ENCODE data around the gene STOM. TPM values are rescaled to one million over a fixed set of nuclear protein-coding genes. Genes with fewer than 3 reads are reported as not detected.

STOM gene
- total RNA-seq, 4 donors from 2014 or later: 418 to 728 (median 480) TPM

DNA sequence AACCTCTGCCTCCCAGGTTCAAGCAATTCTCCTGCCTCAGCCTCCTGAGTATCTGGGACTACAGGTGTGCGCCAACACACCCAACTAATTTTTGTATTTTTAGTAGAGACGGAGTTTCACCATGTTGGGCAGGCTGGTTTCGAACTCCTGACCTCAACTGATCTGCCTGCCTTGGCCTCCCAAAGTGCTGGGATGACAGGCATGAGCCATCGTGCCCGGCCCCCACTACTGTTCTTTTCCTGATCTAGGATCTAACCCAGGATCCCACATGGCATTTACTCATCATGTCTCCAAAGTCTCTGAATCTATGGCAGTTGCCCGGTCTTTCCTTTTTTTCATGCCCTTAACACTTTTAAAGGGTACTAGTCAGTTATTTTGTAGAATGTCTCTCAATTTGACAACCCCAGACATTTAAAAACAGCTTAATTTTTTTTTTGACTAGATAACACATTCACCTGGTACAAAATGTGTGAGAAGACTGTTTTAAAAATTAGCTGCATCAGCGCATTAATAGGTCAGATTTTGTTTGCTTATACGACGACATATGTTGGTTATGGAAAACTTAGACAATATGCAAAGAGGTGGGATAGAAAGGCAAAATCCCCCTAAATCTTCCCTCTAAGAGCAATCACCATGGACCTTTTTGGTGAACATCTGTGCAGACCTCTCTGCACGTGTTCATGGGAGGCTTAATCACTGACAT, 46.5 kb downstream of the STOM start:
- TF ChIP-seq, protein P1, sequence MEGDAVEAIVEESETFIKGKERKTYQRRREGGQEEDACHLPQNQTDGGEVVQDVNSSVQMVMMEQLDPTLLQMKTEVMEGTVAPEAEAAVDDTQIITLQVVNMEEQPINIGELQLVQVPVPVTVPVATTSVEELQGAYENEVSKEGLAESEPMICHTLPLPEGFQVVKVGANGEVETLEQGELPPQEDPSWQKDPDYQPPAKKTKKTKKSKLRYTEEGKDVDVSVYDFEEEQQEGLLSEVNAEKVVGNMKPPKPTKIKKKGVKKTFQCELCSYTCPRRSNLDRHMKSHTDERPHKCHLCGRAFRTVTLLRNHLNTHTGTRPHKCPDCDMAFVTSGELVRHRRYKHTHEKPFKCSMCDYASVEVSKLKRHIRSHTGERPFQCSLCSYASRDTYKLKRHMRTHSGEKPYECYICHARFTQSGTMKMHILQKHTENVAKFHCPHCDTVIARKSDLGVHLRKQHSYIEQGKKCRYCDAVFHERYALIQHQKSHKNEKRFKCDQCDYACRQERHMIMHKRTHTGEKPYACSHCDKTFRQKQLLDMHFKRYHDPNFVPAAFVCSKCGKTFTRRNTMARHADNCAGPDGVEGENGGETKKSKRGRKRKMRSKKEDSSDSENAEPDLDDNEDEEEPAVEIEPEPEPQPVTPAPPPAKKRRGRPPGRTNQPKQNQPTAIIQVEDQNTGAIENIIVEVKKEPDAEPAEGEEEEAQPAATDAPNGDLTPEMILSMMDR (IDR thresholded peaks at IDR 0.05; ENCODE audit: low read depth): no peak

DNA sequence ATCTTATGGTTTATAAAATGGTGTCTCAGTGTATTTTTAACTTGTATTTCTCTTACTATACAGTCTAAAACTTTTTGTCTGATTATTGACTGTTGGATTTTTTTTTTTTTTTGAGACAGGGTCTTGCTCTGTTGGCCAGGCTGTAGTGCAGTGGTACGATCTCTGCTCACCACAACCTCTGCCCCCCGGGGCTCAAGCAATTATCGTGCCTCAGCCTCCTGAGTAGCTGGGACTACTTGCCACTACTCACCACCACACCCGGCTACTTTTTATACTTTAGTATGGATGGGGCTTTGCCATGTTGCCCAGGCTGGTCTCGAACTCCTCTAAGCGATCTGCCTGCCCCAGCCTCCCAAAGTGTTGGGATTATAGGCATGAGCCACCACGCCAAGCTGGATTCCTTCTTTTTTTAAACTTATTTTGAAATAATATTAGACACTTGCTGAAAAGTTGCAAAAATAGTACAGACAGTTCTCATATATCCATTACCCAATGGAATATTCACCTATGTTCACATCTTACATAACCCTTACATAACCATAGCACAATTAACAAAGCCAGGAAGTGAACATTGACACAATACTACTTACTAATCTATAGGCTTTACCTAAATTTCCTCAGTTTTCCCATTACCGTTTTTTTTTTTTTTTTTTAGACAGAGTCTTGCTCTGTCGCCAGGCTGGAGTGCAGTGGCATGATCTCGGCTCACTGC, 47.2 kb downstream of the STOM start:
- TF ChIP-seq, protein P1 (IDR thresholded peaks at IDR 0.05; ENCODE audit: low read depth): no peak

DNA sequence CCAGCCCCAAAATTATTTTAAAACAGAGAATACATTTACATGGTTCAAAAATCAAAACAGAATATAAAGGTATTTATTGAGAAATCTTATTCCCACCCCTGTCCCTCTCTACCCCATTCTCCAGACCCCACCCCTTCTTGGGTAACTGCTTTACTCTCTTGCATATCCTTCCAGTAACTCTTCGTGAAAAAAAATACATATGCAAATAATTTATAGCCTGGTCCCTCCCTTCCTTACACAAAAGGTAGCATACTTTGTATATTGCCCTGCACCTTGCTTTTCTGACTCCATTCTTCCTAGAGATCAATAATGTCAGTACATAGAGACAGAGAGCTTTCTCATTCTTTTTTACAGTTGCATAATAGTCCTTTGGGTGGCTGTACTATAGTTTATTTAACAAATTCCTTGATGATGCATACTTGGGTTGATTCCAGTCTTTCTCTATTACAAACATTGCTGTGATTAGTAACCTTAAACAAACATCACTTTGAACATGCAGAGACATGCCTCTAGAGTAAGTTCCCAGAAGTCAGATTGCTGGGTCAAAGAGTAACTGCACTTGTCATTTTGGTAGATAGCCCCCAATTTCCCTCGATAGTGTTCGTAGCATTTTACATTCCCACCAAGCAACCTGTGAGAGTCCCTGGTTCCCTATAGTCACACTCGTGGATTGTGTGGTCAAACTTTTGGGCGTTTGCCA, 47.9 kb downstream of the STOM start:
- TF ChIP-seq, protein P1 (IDR thresholded peaks at IDR 0.05; ENCODE audit: low read depth): no peak

DNA sequence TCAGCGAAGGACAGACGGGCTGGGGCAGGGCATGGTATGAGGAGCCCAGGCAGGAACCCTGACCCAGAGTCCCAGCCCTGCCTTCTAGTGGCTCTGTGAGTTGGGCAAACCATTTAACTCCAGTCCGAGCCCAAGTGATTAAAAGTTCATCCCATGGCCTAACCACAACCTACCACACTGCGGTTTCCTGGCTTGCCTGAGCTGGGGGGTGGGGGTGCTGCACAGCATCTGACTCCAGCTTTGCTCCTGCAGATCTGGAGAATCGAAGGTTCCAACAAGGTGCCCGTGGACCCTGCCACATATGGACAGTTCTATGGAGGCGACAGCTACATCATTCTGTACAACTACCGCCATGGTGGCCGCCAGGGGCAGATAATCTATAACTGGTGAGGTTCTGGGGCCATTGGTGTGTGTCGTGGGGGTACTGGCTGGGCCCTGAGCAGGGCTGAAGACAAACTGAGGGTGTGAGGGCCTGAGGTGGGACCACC, 49.0 kb downstream of the STOM start:
- TF ChIP-seq, protein P1 (IDR thresholded peaks at IDR 0.05; ENCODE audit: low read depth): no peak

DNA sequence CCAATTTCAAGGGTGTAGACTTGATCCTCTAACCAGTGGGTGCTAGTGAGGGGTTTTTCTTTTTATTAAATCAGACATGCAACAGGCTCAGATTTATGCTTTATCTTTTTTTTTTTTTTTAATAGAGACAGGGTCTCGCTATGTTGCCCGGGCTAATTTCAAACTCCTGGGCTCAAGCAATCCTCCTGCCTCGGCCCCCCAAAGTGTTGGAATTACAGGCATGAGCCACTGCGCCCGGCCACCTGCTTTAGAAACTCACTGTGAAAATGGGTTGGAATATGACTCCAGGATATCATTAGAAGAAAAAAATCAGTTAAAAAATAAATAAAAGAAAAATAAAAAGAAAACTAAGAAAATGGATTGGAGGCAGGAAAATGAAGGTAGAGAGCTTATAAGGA, 50.7 kb downstream of the STOM start:
- TF ChIP-seq, protein P1 (IDR thresholded peaks at IDR 0.05; ENCODE audit: low read depth): no peak

DNA sequence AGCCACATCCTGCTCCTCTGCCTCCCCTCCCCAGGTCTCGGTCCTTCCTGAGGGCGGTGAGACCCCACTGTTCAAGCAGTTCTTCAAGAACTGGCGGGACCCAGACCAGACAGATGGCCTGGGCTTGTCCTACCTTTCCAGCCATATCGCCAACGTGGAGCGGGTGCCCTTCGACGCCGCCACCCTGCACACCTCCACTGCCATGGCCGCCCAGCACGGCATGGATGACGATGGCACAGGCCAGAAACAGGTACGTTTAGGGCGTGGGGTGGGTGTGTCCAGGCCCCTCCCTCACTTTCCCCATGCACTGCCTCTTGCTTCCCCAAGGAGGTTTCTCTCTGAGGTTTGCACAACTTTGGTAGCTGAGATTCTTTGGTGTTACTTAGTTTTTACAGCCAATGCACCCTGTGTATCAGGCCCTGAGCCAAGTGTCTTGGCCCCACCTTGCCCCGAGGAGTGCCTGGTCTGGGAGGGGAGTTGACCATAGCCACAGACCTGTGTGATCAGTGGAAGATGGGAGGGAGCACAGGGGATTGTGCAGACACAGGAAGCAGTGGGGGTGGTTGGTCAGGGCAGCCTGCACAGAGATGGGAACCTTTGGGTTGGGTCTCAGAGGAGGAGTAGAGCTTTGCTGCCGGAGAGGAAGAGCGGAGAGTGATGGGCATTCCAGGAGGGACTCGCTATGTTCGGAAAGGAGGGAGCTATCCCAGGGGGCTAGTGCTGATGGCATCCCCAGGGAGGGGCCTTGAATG, 51.2 kb downstream of the STOM start:
- TF ChIP-seq, protein P1 (IDR thresholded peaks at IDR 0.05; ENCODE audit: low read depth): no peak

Data from subcutaneous adipose tissue (tissue), 4 donors.